Peyer's patch (tissue), 4 donors: ENCODE results near the gene PRR23E. TPM values are rescaled to one million over a fixed set of nuclear protein-coding genes. Genes with fewer than 3 reads are reported as not detected.
A peak's percentile ranks its signal among the peaks of the same experiment; 100 is the strongest.

Experiments used
- DNase-seq, 3 donors: peaks; one replicate each; pipeline ENCODE4 v3.0.0-alpha.2; 2017 to 2019
- H3K27ac ChIP-seq, 4 donors: fragments of 200-600 bp; sonication (generic); one replicate each; pipeline ENCODE4 v1.5.1; 2016 to 2019
- H3K27me3 ChIP-seq, 2 donors: fragments of 200-600 bp; sonication (generic); one replicate each; pipeline ENCODE4 v1.5.1; 2019
- H3K36me3 ChIP-seq, 3 donors: fragments of 200-600 bp; sonication (generic); one replicate each; pipeline ENCODE4 v1.5.1; 2016 to 2019
- H3K4me1 ChIP-seq, 4 donors: fragments of 200-600 bp; sonication (generic); one replicate each; pipeline ENCODE4 v1.5.1; 2016 to 2019
- H3K4me3 ChIP-seq, 4 donors: fragments of 200-600 bp; sonication (generic); 1 replicate in 3 of 4; 2 replicates in 1 of 4; pipeline ENCODE4 v1.5.1; 2016 to 2019; ENCODE audit warnings: mild to moderate bottlenecking in 1 of 4
- H3K9me3 ChIP-seq, 4 donors: fragments of 200-600 bp; sonication (generic); one replicate each; pipeline ENCODE4 v1.5.1; 2016 to 2019; ENCODE audit warnings: mild to moderate bottlenecking in 1 of 4
- POLR2A ChIP-seq, 2 donors: fragments of 450-650 bp; IDR thresholded peaks; one replicate each; pipeline ENCODE4 v1.5.1; 2017; ENCODE audit warnings: antibody characterized with exemption in 2 of 2, mild to moderate bottlenecking in 2 of 2, moderate library complexity in 2 of 2
- total RNA-seq, 4 donors: library from RNA; depleted of rRNA; stranded (reverse); fragments of >200 nt; gene quantifications; one replicate each; pipeline ENCODE4 v1.1.0, GENCODE V29; 2016
- TF ChIP-seq, protein P1 (sequence below), 6 experiments: fragments of 450-650 bp in 4 of 6; fragments of 200-600 bp in 2 of 6; sonication (generic) in 1 of 6; IDR thresholded peaks; one replicate each; pipeline ENCODE4 v1.5.1; 2017 to 2019; ENCODE audit warnings: antibody characterized with exemption in 6 of 6, mild to moderate bottlenecking in 3 of 6, moderate library complexity in 1 of 6

Gene PRR23E
- total RNA-seq, 4 donors from 2014 or later, result not detected

DNA sequence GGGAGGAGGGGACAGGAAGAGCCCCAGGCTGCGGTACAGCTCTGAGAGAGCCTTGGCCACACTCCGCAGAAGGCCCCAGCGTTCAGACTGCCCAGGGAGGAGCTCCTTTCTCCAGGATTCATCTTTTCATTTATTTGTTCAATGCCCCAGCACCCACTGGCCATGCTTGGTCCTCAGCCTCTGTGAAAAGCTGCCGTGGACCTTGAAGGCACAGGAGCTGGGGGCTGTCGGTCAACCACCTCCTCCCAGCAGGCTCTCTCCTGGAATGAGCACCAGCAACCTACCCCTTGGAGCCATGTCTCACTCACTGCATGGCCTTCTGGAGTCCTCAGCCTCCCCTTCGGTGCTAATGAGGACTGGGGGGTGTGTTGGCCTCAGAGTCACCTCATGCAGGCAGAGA, 21.6 kb upstream of the PRR23E start:
- peak in 1 of 3 donors; percentile 8 for DNase-seq
- H3K27me3 ChIP-seq, result no peaks in the 10 kb centered on the region
- H3K9me3 ChIP-seq, result no peaks in the 10 kb centered on the region
- TF ChIP-seq, protein P1, sequence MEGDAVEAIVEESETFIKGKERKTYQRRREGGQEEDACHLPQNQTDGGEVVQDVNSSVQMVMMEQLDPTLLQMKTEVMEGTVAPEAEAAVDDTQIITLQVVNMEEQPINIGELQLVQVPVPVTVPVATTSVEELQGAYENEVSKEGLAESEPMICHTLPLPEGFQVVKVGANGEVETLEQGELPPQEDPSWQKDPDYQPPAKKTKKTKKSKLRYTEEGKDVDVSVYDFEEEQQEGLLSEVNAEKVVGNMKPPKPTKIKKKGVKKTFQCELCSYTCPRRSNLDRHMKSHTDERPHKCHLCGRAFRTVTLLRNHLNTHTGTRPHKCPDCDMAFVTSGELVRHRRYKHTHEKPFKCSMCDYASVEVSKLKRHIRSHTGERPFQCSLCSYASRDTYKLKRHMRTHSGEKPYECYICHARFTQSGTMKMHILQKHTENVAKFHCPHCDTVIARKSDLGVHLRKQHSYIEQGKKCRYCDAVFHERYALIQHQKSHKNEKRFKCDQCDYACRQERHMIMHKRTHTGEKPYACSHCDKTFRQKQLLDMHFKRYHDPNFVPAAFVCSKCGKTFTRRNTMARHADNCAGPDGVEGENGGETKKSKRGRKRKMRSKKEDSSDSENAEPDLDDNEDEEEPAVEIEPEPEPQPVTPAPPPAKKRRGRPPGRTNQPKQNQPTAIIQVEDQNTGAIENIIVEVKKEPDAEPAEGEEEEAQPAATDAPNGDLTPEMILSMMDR (IDR thresholded peaks at IDR 0.05), result no peak
- no peak for TF ChIP-seq POLR2A (IDR thresholded peaks at IDR 0.05)
- no peak overlapping the region for H3K4me3 ChIP-seq
- no peaks in the 10 kb centered on the region for H3K36me3 ChIP-seq
- H3K4me1 ChIP-seq, result no peaks in the 10 kb centered on the region
- H3K27ac ChIP-seq, result no peak overlapping the region

DNA sequence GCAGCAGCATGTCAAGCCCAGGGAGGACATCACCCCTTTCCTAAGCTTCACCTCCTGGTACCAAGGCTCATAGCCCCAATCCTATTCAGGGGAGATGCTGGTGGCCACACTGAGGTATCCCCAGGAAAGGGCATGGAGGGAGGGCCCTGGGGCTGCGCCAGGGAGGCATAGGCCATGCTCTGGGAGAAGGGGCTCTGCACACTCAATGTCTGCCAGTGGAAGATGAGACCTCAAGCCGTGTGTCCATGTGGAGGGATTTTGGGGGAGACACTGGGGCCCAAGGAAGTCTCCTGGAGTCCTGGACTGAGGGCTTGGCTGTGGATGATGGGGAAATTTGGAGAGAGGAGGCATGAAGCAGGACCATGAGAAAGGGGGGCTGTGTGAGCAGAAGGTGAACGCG, 21.2 kb upstream of the PRR23E start:
- H3K36me3 ChIP-seq, result no peaks in the 10 kb centered on the region
- no peaks in the 10 kb centered on the region for H3K4me1 ChIP-seq
- no peak for TF ChIP-seq POLR2A (IDR thresholded peaks at IDR 0.05)
- TF ChIP-seq, protein P1 (IDR thresholded peaks at IDR 0.05), result no peak
- peak in 1 of 3 donors; percentile 6 for DNase-seq
- H3K27ac ChIP-seq, result no peak overlapping the region
- no peak overlapping the region for H3K4me3 ChIP-seq
- no peaks in the 10 kb centered on the region for H3K27me3 ChIP-seq
- H3K9me3 ChIP-seq, result no peaks in the 10 kb centered on the region

DNA sequence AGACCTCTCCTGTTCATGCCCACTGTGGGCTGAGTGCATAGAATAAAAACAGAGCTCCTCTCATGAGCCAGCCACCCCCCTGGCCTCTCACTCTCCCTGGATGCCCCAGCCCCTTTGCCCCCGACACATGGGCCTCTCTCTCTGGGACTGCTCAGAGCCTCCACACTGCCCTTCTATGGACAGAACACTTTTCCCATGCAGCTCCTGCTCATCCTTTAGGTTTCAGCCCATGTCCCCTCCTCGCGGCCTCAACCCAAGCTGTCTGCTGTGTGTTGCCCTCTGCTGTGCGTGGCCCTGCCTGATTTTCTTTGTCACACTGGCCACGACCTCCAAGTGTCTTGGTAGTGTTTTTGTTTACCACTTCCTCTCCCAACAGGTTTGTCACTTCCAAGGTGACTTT, 20.7 kb upstream of the PRR23E start:
- Histone ChIP-seq H3K4me3 (no peak overlapping the region), H3K27me3 (no peaks in the 10 kb centered on the region), H3K9me3 (no peaks in the 10 kb centered on the region), H3K36me3 (no peaks in the 10 kb centered on the region), H3K27ac (no peak overlapping the region), H3K4me1 (no peaks in the 10 kb centered on the region)
- DNase-seq, result peak in 1 of 3 donors; percentile 6
- TF ChIP-seq POLR2A (IDR thresholded peaks at IDR 0.05), result no peak
- TF ChIP-seq, protein P1 (IDR thresholded peaks at IDR 0.05), result no peak

DNA sequence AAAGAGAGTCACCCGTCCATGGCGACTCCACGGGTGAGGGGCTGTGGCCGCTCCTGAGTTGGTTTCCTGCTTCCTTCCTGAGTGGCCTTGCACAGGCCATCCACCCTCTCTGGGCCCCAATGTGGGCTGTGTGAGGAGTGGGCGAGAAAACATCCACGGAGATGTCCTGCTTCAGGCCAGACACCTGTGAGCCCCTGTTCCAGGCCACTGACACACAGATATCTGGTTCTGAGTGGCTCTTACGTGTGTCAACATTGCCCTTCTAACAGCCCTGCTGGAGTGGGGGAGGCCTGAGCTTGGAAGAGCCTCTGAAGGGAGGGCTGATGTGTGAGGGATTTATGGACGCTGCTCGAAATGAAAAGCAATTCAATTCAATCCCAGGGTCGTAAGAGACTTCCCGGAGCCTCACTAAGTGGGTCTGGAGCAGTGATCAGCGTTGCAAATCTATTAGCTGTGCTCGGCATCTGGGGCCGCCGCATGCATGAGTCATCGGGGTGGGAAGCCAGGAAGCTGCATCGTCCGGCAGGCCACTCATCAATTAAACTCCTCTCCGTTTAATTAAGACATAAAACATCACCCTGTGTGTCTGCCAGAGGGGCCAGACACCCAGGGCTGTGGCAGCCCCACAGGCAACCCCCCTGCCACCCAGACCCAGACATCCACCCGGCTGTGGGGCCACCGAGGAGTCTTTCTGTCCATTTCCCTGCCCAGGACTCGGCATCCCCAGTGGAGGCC, 20.0 kb upstream of the PRR23E start:
- no peaks in the 10 kb centered on the region for H3K36me3 ChIP-seq
- DNase-seq, result peak in 1 of 3 donors; percentile 5

DNA sequence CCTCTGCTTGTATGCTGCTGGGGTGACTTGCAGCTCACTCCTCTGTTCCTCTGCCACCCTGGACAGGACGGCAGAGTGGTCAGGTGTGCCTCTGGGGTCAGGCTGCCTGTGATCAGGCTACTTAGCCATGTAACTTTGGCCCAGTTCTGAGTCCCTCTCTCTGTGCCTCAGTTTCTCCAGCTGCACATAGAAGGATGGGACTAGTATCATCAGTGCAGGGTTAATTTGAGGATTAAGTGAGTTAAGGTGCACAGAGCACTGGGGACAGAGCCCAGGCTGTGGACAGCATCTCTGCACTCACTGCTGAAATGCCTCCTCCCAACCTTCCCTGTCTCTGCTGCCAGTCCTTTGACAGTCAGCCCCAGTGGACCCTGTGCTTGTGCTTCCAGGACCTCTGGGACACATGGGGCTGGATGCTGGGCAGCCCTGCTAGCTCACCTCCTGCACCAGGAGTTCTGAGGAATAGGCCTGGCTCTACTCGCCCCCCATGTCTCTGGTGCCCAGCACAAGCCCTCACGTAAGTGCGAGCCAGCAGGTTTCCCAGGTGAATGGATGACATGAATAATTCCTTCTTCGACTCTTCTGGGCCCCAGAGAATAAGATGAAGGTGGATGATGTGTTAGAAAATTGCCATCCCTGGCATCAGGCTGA, 19.3 kb upstream of the PRR23E start:
- Histone ChIP-seq H3K4me3 (no peak overlapping the region), H3K4me1 (no peaks in the 10 kb centered on the region), H3K27me3 (no peaks in the 10 kb centered on the region), H3K9me3 (no peaks in the 10 kb centered on the region), H3K27ac (no peak overlapping the region), H3K36me3 (no peaks in the 10 kb centered on the region)
- peak in 1 of 3 donors; percentile 2 for DNase-seq
- no peak for TF ChIP-seq POLR2A (IDR thresholded peaks at IDR 0.05)
- TF ChIP-seq, protein P1 (IDR thresholded peaks at IDR 0.05), result no peak

More for the DNA sequence above, 20.0 kb upstream of the PRR23E start:
- Histone ChIP-seq H3K4me3 (no peak overlapping the region), H3K4me1 (no peaks in the 10 kb centered on the region), H3K27ac (no peak overlapping the region), H3K9me3 (no peaks in the 10 kb centered on the region), H3K27me3 (no peaks in the 10 kb centered on the region)
- TF ChIP-seq POLR2A (IDR thresholded peaks at IDR 0.05), result no peak
- TF ChIP-seq, protein P1 (IDR thresholded peaks at IDR 0.05), result no peak
